NK-92 (cell line): Measurements from ENCODE around the gene ITGB5.

Source experiments
- DNase-seq: peaks from one replicate; lab custom pipeline; 2025; ENCODE audit not compliant: unreplicated experiment; lab: John Stamatoyannopoulos, UW

The ITGB5 gene, protein sequence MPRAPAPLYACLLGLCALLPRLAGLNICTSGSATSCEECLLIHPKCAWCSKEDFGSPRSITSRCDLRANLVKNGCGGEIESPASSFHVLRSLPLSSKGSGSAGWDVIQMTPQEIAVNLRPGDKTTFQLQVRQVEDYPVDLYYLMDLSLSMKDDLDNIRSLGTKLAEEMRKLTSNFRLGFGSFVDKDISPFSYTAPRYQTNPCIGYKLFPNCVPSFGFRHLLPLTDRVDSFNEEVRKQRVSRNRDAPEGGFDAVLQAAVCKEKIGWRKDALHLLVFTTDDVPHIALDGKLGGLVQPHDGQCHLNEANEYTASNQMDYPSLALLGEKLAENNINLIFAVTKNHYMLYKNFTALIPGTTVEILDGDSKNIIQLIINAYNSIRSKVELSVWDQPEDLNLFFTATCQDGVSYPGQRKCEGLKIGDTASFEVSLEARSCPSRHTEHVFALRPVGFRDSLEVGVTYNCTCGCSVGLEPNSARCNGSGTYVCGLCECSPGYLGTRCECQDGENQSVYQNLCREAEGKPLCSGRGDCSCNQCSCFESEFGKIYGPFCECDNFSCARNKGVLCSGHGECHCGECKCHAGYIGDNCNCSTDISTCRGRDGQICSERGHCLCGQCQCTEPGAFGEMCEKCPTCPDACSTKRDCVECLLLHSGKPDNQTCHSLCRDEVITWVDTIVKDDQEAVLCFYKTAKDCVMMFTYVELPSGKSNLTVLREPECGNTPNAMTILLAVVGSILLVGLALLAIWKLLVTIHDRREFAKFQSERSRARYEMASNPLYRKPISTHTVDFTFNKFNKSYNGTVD

DNA sequence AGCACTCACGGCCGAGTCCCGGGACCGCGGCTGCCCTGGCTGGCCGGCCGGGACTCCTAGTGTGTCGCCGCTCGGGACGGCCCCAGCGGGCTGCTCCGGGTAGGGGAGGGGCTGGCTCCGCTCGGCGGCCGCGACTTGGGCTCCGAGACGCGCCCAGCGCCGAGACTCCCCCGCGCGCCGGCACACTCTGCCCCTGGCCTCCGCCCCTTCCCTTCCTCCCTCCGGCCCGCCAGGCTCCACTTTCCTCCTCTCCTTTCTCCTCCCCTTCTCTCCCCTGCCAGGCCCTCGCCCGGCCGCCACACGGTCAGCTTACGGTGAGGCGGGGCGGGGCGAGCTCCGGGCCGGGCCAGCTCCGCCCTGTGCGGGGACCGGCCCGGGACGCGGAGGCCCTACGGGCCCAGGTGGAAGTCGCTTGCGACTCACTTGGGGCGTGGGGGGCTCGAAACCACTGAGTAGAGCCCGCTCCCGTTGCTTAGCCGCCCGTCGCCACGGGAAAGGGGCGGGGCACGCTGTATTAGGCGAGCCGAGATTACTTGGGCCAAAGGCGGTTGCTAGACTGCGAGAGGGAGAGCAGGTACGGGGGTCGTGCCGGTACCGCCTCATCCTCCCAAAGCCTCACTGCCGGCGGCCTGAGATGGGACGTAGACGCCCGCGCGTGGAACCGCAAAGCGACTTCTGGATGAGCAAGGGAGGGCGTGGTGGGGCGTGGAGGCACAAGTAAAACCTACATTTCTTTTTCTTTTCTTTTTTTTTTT is at the start of gene ITGB5:
Gene ITGB5, minus strand, starts transcription at position 189 of the 755 bp plus-strand sequence. CDS start 365 bp downstream, outside the sequence.
- no peak for DNase-seq

DNA sequence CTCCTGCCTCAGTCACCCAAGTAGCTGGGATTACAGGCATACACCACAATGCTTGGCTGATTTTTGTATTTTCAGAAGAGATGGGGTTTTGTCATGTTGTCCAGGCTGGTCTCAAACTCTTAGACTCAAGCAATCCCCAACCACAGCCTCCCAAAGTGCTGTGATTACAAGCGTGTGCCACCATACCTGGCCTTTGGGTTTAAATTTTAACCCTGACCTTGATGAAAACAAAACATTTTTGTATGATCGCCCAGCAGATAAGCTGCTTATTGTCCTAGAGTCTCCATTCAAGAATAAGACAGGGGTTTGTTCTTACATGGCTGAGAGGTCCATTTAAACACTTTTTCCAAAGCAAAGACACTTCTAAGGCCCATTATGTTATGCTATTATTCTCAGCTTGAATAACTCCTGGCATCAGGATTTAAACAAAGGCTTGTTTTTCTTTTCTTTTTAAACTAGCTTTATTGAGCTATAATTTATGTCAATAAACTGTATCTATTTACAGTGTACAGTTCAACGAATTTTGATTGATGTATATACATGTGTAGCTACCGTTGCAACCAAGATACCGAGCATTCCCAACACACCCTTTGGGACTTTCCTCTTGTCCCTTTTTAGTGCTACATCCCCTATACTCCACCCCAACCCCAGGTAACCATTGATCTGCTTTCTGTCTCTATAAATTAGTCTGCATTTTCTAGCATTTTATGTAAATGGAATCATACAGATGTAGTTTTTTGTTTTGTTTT is 48.8 kb upstream of the ITGB5 start:
- no peak for DNase-seq

DNA sequence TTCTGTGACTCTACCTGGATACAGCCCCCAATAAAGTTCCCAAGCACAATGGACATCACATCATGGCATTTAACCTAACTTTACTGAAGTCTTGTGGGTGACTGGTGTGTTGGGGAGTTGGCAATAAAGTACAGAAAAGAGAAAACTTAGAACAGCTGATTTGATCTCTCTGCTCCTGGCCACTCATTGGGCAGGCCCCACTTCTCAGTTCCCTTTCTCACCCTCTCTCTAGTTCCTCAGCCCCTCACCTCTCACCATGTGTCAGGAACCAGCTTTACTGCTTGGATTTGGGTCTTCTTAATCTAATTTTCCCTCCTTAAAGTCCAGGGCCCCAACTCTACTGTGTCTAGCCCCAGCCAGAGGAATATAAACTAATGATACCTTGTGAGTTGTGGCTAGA is 48.1 kb upstream of the ITGB5 start:
- DNase-seq, result no peak

DNA sequence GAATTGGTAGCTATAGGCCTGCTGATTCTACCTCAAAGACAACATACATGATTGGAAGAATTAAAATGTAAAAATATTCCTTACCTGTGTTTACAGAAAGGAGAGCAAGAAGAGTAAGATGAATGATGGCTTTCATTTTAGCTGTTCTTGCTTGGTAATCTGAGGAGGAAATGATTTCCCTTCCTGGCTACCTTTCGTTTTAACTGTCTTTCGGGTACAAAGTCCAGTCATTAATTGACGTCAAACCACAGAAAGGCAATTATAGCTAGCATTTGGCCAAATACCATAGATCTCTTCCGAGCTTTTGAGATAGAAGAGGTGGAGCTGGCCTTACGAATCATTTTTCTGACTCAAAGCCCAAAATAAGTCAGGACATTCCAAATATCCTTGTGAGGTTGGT is 47.4 kb upstream of the ITGB5 start, which contains the start of gene MUC13:
Gene MUC13, minus strand, starts transcription at position 175 of the 400 bp plus-strand sequence. Its CDS starts 39 bp downstream, at position 136.
- DNase-seq, result no peak

DNA sequence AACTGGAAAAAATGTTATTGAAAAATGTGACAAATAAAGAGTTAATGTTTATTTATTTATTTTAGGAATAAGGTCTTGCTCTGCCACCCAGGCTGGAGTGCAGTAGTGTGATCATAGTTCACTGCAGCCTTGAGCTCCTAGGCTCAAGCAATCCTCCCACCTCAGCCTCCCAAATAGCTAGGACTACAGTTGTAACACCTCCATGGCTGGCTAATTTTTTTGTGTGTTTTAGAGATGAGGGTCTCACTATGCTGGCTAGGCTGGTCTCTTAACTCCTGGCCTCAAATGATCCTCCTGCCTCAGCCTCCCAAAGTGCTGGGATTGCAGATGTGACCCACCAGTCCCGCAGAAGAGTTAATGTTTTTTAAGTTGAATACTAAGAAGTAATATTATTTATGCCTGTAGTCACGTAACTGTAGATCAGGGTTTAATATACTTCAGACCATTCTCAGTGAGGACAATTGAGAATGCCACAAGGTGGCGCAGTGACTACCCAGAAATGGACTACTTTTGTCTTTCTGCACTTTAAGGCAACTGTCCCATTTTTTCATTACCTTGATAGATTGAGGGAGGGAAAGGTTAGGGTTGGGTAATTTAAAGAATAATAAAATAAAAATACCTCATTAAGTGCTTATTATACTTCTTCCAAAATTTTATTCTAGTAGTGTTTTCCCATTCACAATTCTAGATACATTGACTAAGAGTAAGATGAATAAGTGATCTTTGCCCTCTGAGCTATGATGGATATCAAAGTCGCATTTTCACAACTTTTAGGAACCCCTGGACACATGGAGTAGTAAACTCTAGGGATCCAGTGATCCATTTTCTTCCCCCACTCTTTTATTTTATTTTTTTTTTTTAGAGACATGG is 41.4 kb upstream of the ITGB5 start:
- no peak for DNase-seq

DNA sequence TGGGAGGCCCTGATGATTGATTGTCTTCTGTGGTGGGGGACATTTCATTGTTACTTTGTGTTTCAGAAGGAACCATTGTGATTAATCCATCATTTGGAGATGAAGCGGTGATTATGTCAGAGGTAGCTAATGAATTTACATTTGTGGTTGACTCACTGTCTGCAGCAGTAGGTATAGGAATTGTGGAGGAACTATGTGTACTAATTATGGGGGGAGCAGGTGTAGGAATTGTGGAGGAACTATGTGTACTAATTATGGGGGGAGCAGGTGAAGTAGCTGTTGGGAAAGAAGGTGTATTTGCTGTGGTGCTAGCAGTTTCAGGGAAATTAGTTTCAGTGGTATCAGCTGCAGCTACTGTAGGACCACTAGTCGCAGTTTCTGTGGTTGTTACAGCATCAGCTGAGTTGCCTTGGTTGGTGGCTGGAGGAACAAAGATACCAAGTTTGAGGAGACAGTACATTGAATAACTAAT is 40.4 kb upstream of the ITGB5 start:
- no peak for DNase-seq

DNA sequence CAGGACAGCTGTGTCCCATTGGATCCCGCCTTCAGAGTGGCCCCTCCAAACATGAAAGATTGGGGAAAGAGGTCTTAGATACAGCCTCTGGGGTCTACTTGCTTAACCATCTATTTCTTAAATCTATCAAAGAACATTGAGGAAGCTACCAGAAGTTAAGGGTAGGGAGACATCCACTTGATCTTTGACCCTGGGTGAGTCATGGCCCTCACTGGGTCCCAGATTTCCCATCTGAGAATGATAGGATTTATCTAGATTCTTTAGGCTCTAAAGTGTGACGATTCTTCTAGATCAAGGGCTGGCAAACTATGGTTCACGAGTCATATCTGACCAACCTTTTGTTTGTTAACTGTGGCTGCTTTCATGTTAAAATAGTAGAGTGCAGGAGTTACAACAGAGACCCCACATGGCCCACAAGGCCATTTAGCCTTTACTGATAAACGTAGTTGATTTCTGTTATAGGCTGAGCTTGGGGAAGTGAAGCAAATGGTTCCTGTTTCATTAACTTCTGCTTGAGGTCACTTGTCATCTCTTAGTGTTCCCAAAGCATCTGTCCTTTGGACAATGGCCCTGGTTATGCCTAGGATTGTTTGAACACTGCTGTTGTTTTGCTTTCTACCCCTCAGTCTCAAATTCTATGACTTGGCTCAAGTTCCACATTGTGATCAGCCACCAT is 39.4 kb upstream of the ITGB5 start:
- no peak for DNase-seq

DNA sequence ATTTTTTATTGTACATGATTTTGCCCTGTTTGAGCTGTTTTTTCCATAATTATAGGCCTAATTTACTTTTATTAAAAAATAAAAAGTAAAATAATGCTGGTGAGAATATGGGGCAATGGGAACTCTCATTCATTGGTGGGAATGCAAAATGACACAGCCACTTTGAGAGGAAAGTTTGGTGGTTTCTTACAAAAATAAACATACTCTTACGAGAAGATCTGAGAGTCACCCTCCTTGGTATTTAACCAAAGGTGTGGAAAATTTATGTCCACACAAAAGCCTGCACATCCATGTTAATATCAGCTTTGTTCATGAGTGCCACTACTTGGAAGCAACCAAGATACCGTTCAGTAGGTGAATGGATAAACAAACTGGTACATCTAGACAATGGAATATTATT is 37.6 kb upstream of the ITGB5 start:
- no peak for DNase-seq

DNA sequence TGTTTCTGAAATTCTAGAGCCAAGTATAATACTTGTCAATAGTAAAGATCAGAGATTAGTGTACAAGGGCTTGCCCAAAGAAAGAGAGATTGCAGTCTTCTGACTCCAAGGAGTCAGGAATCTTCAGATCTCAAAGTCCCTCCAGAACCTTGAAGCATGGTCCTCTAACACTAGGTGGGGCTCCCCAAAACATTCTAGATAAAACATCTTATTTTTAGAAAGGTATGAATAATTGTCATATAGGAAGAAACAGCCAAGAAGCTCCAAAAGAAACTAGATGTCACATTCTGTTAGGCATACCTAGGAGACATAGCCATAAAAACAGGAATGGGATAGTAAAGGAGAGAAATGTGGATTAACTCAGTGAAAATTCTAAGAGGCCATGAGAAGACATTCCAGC is 36.7 kb upstream of the ITGB5 start:
- no peak for DNase-seq

DNA sequence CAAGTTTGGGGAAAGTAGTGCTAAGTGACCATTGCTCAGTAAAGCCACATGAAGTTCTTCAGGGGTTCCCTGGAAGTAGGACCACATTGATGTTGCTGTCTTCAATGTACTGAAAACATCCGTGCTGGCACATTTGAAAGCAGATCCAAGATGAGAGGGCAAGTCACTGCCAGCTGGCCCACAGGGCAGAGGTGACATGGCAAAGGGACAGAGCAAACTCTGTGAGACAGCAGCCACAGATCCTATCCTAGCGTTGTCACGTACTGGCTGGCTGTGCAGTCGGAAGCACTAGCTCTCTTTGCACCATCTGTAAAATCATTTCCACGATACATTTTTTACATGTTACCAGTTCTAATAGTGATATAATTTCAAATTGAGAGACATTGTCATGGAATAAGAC is 33.6 kb upstream of the ITGB5 start:
- DNase-seq, result no peak

DNA sequence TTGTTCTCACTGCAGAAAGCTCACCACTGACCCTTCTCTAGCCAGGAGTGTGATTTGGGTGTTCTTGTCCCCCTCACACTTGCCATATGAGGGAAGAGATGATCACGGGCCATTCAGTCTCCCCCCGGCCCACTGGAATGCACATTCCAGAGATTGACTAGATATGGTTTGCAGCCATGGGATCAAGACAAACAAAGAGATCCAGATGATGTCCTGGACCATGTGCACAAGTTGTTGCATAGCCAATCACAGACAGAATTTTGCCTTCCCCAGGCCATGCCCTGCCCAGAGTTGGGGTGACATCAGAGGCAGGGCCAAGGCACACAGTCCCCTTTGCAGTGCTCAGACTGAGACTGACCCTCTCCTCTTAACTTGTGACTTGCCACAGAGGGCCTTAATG is 32.6 kb upstream of the ITGB5 start:
- DNase-seq, result no peak

DNA sequence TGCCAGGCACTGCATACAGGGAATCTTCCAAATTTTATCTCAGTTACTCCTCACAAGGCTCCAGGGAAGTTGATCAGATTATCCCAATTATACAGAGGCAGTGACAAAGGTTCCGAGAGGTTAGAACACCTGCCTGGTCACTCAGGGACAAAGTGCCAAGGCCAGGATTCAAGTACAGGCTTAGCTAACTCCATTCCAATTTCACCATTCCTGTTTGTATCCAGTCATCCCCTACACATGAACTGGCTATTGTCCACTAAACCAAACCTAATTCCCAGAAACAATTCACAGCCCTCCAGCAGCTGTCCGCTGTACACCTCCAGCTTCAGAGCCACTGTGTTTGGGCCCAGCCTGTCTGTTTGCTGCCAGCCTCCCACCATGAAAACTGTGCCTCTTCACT is 31.4 kb upstream of the ITGB5 start:
- no peak for DNase-seq

DNA sequence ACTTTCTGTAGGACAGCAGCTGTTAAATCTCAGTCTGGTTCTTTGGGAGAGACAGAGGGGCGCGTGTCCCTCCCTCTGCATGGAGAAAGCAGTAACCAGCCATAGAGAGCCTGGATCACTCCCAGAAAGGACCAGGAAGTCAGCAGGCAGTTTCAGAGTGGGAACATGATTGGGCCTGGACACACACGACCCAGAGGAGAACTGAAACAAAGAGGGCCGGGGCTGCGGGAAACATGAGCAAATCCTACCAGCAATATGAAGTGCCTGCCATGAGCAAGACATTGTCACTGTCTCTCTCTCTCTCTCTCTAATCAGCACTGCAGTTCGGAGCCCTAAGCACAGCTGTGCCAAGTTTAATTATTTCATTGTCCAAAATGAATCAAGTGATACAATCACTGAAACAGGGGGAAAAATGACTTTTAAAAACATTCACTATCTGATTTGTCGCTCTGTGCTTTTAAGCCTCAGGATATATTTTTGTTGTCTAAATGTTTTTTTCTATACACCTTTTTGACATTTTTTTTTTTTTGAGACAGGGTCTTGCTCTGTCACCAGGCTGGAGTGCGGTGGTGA is 29.8 kb upstream of the ITGB5 start:
- no peak for DNase-seq

DNA sequence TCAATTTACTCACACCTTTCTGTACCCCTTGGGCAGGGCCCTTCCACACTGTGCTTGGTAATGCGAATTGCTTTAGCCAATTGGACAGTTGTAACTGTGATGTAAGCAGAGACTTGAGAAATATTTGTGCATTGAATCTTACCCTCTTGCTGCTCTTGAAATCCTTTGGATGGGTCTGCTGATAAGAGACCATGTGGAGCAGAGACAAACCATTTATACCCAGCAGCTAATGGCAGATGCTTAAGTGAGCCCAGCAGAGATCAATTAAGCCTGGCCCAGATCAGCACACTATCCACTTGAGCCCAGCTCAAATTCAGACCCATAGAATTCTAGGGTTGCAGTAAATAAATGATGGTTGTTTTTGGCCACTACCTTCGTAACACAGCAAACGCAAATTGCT is 28.1 kb upstream of the ITGB5 start:
- DNase-seq, result no peak

DNA sequence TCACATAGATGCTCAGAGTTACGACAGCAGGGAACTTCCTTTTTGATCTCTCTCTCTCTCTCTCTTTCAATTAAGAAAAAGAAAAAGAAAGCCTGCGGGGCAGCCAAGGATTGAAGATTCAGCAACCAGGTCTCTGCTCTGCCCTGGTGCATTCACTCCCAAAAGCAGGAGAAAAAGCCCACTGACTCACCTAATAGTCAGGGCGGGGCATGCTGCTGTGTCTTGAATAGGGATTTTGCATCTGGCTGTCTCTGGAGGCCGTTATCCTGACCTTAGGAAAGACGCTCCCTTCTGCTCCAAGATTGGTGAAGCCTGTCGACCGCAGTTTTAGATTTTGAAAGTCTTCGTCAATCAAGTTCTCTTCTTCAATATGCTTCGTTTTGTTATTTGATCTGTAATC is 20.8 kb upstream of the ITGB5 start:
- no peak for DNase-seq

DNA sequence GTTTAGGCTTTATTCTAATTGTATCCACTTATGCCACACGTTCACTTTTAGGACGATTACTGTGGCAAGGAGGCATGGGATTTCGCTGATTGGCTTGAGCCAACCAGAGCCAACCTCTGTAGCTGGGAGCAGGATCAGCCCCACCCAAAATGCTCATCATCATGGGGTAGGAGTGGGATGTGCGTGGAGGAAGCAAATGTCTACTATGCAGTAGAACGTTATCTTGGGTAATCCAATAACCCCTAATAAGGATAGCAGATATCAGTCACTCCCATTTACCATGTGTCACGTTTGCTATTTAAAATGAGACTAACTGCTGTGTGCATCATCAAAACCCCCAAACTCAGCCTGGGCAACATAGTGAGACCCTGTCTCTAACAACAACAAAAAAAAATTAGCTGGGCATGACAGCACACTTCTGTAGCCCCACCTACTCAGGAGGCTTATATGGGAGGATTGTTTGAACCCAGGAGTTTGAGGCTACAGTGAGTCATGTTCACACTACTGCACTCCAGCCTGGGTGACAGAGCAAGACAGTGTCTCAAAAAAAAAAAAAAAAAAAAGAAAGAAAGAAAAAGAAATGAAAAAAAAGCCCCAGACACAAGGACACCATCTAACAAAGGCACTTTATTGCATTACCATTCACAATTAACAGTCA is 17.8 kb upstream of the ITGB5 start:
- DNase-seq, result no peak

DNA sequence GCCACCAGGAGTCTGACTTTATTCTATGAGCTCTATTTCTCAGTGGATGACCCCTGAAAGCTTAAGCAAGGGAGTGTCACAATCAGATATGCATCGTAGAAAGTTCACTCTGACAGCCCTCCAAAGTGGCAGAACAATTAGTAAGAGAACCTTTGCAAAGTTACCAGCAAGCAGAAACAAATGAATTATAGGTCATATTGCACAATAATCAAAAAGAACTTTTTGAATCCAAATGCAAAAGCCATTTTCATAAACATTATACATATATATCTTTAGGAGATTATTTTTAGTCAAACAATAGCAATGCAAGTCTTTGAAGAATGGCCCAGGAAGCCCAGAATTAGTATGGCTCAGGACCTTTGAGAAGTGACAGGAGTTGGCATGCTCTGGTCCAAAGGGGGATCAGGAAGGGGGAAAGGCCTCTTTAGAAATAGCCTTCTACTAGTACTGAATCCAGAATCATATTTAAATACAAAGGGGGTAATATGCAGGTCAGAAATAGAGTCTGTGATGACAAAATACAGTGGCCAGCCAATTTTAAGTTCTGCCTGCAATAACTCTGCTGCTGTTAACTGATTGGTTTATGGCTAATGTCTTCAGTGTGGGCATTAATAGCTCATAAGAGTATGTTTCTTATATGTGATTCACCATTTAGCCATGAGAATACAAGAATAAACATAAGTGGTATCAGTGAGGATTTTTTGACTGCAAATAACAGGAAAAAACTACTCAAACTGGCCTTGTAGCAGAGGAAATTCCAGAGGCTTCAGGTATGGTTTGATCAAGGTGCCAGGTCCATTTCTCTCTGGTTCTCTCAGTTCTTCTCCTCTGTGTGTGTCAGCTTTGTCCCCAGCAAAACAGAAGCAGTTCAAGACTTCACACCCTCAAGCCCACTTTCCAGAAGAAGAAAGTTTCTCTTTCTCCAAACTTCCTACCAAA is 17.0 kb upstream of the ITGB5 start:
- no peak for DNase-seq
